Gastrocnemius medialis (tissue), 4 donors: ENCODE measurements around the gene DNAL4. TPM values are rescaled to one million over a fixed set of nuclear protein-coding genes. Genes with fewer than 3 reads are reported as not detected.

Experiments
- ATAC-seq, 2 donors: fragments of 150-250 bp; one replicate each; pipeline ENCODE4 v1.9.1; 2016
- DNase-seq, 2 donors: peaks; one replicate each; pipeline ENCODE4 v3.0.0-alpha.2; 2019
- H3K27ac ChIP-seq, 4 donors: fragments of 200-600 bp; sonication (generic); 1 replicate in 1 of 4; 2 replicates in 3 of 4; pipeline ENCODE4 v1.5.1; 2016 to 2018; ENCODE audit warnings: mild to moderate bottlenecking in 2 of 4, moderate library complexity in 1 of 4
- H3K27me3 ChIP-seq, 3 donors: fragments of 200-600 bp; sonication (generic) in 2 of 3; 1 replicate in 1 of 3; 2 replicates in 2 of 3; pipeline versions ENCODE4 v1.5.1 to v1.6.0; 2016 to 2019; ENCODE audit warnings: mild to moderate bottlenecking in 1 of 3, moderate library complexity in 1 of 3
- H3K36me3 ChIP-seq, 2 donors: fragments of 200-600 bp; sonication (generic) in 1 of 2; one replicate each; pipeline ENCODE4 v1.5.1; 2017 to 2018
- H3K4me1 ChIP-seq, 2 donors: fragments of 200-600 bp; sonication (generic) in 1 of 2; one replicate each; pipeline ENCODE4 v1.5.1; 2016 to 2017; ENCODE audit warnings: mild to moderate bottlenecking in 2 of 2
- H3K4me3 ChIP-seq, 4 donors: fragments of 200-600 bp; sonication (generic) in 3 of 4; 1 replicate in 1 of 4; 2 replicates in 3 of 4; pipeline ENCODE4 v1.5.1; 2016 to 2019; ENCODE audit warnings: mild to moderate bottlenecking in 2 of 4
- H3K9me3 ChIP-seq, 3 donors: fragments of 200-600 bp; sonication (generic) in 2 of 3; 1 replicate in 1 of 3; 2 replicates in 2 of 3; pipeline ENCODE4 v1.5.1; 2016 to 2019
- CTCF ChIP-seq, 5 experiments: fragments of 450-650 bp in 3 of 5; fragments of 200-600 bp in 2 of 5; sonication (generic) in 2 of 5; IDR thresholded peaks in 4 of 5; conservative IDR thresholded peaks in 1 of 5; 1 replicate in 4 of 5; 2 replicates in 1 of 5; pipeline ENCODE4 v1.5.1; 2016 to 2019; ENCODE audit warnings: antibody characterized with exemption in 5 of 5, mild to moderate bottlenecking in 3 of 5, moderate library complexity in 3 of 5
- POLR2A ChIP-seq, 2 donors: fragments of 450-650 bp; IDR thresholded peaks; one replicate each; pipeline ENCODE4 v1.6.1; 2017; ENCODE audit warnings: antibody characterized with exemption in 2 of 2, mild to moderate bottlenecking in 2 of 2, moderate library complexity in 2 of 2
- in situ Hi-C, 4 donors: fragments of 200-750 bp; cut with MboI; loops; one replicate each; pipeline versions ENCODE4 v1.15.0 to v1.8.0; 2017; ENCODE audit warnings: low sequenced_read_pairs in 4 of 4
- intact Hi-C: fragments of 100-400 bp; cut with DNase I; formaldehyde crosslinking; loops from one replicate; pipeline ENCODE4 v1.15.1; 2023; ENCODE audit warnings: low total_unique reads
- total RNA-seq, 4 donors: library from RNA; depleted of rRNA; stranded (reverse); fragments of >200 nt; gene quantifications; one replicate each; pipeline versions ENCODE4 v1.1.0 to v1.2.3, GENCODE V29; 2016

The DNAL4 gene
- total RNA-seq, 4 donors from 2014 or later, result 5.7 to 7.2 (median 6.7) TPM

- Histone ChIP-seq H3K4me3 (no peak overlapping the region), H3K27me3 (peaks cover 21 to 24% (median 24%) of the 10 kb centered on the region in 3 donors), H3K36me3 (no peaks in the 10 kb centered on the region), H3K9me3 (no peaks in the 10 kb centered on the region), H3K27ac (no peak overlapping the region), H3K4me1 (no peaks in the 10 kb centered on the region)
- DNase-seq, result no peak
- in situ Hi-C loops, result no loop called here
- ATAC-seq, result no peak
- intact Hi-C loops, result no loop called here
- TF ChIP-seq CTCF (IDR thresholded peaks at IDR 0.05 in 4 of 5, conservative IDR thresholded peaks at IDR 0.05 in 1 of 5), result no peak
- no peak for TF ChIP-seq POLR2A (IDR thresholded peaks at IDR 0.05)
These were observed 41.0 kb upstream of the DNAL4 start for GRCh38 chr22:38834991-38835390.

- no peak for DNase-seq
- TF ChIP-seq CTCF (IDR thresholded peaks at IDR 0.05 in 4 of 5, conservative IDR thresholded peaks at IDR 0.05 in 1 of 5) (no peak), POLR2A (IDR thresholded peaks at IDR 0.05) (no peak)
- no peaks in the 10 kb centered on the region for H3K36me3 ChIP-seq
- no peak overlapping the region for H3K4me3 ChIP-seq
- no peaks in the 10 kb centered on the region for H3K4me1 ChIP-seq
- no peaks in the 10 kb centered on the region for H3K9me3 ChIP-seq
- in situ Hi-C loops, result no loop called here
- H3K27me3 ChIP-seq, result peaks cover 21 to 25% (median 24%) of the 10 kb centered on the region in 3 donors
- intact Hi-C loops, result no loop called here
- ATAC-seq, result no peak
- no peak overlapping the region for H3K27ac ChIP-seq
These were observed 40.4 kb upstream of the DNAL4 start for GRCh38 chr22:38834215-38834953.

GRCh38 chr22:38833061-38833460 is 39.1 kb upstream of the DNAL4 start:
- in situ Hi-C loops (no loop called here), intact Hi-C loops (no loop called here)
- Histone ChIP-seq H3K9me3 (no peaks in the 10 kb centered on the region), H3K4me1 (no peaks in the 10 kb centered on the region), H3K36me3 (no peaks in the 10 kb centered on the region), H3K27me3 (peaks cover 21 to 31% (median 25%) of the 10 kb centered on the region in 3 donors), H3K27ac (no peak overlapping the region), H3K4me3 (no peak overlapping the region)
- ATAC-seq, result no peak
- DNase-seq, result no peak
- TF ChIP-seq POLR2A (IDR thresholded peaks at IDR 0.05), result no peak
- TF ChIP-seq CTCF (IDR thresholded peaks at IDR 0.05 in 4 of 5, conservative IDR thresholded peaks at IDR 0.05 in 1 of 5), result no peak

- in situ Hi-C loops, result no loop called here
- H3K4me3 ChIP-seq, result no peak overlapping the region
- no peak for ATAC-seq
- TF ChIP-seq POLR2A (IDR thresholded peaks at IDR 0.05) (no peak), CTCF (IDR thresholded peaks at IDR 0.05 in 4 of 5, conservative IDR thresholded peaks at IDR 0.05 in 1 of 5) (no peak)
- H3K9me3 ChIP-seq, result no peaks in the 10 kb centered on the region
- DNase-seq, result no peak
- H3K27ac ChIP-seq, result no peak overlapping the region
- peaks cover 21 to 28% (median 25%) of the 10 kb centered on the region in 3 donors for H3K27me3 ChIP-seq
- H3K4me1 ChIP-seq, result no peaks in the 10 kb centered on the region
- intact Hi-C loops, result no loop called here
- H3K36me3 ChIP-seq, result no peaks in the 10 kb centered on the region
These were observed 38.3 kb upstream of the DNAL4 start for GRCh38 chr22:38832005-38832978.
